Measurements from ENCODE around the gene SCYL3. TPM values are rescaled to one million over a fixed set of nuclear protein-coding genes. Genes with fewer than 3 reads are reported as not detected.
A peak's percentile ranks its signal among the peaks of the same experiment; 100 is the strongest.

Gene SCYL3
- total RNA-seq, 1 donor from 2014 or later, result 10.7 TPM

DNA sequence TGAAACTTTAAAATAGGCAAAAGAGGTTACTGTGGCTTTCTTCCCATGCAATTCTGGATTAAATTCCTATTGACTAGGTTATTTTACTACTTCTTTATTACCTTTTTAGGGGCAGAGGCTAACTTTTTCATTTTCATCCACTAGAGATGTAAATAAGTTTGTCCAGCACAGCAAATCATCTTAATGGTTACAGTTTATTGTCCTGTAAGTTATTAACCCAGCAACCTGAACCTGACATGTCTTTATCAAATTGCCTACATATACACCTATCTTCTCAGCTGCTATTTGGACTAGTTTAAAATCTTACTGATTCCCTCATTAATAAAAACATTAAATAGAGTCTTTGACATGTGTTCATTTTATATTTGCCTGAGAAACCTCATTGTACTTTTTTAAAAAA lies 6.9 kb upstream of the SCYL3 start:
- DNase-seq, result no peak

DNA sequence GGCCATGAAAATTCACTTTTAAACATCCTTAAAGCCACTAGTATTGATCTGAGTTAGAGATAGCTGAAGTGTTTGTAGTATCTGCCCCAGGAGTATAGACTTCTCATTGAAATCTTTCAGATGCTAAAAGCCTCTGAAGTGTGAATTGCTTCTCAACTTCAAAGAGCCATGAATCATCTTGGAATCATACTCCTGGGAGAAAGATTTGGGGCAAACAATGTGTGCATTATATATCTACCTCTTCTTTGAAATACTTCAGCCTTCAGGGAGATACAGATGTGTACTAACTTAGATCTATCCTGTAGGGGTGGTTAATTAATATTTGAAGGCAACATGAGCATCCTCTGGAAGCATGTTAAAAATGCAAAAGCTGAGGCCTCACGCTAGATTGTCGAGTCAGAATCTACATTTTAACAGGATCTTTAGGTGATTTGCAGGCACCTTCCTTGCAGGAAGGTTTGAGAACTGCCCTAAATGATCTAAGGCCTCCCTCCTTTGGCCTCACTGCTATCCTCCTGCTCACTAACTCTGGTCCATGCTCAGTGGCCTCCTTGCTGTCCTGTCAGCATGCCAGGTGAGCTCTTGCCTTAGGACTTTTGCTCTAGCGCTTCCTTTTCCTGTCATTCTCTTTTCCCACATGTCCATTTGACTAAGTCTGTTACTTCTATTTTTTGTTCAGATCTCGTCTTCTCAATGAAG lies 6.0 kb upstream of the SCYL3 start:
- no peak for DNase-seq

DNA sequence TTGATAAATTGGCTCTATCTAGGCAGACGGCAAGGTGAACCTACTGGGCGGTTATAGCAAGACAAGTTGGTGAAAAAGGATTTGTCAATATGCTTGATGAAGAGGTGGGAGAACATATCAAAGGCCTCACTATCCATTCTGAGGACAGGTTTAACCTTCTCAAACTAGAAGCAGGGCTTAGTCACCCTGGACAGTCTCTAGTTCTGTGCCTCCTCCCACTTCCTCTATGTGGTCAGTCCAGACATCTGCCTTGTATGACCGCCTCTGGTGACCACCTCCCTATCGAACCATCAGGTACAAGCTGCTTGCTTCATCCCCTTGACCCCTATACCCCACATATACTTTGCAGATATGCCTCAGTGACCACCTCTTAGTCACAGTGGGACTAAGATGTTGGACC lies 2.3 kb upstream of the SCYL3 start:
- DNase-seq, result no peak

DNA sequence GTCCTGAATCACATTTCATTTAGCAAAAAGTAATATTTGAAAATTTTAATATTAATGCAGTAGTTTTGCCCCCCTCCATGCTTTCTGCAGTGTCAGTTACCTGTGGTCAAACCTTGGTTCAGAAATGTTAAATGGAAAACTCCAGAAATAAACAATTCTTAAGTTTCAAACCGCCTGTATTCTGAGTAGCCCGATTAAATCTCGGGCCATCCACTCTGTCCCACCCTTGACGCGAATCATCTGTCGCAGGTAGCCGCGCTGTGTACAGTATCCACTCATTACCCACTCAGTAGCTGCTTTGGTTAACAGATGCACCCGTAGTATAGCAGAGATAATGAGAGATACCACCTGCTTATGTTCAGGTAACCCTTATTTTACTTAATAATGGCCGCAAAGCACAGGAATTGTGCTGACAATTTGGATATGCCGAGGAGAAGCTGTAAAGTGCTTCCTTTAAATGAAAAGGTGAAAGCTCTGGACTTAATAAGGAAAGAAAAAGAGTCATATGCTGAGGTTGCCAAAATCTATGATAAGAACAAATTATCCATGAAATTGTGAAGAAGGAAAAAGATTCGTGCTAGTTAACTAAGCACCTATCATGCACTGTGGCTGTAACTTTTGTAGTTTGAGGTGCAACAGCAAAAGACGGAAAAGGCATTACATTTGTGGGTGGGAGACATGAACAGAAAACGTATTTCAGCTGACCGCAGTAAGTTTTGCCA lies 889 bp upstream of the SCYL3 start:
- DNase-seq, result no peak

DNA sequence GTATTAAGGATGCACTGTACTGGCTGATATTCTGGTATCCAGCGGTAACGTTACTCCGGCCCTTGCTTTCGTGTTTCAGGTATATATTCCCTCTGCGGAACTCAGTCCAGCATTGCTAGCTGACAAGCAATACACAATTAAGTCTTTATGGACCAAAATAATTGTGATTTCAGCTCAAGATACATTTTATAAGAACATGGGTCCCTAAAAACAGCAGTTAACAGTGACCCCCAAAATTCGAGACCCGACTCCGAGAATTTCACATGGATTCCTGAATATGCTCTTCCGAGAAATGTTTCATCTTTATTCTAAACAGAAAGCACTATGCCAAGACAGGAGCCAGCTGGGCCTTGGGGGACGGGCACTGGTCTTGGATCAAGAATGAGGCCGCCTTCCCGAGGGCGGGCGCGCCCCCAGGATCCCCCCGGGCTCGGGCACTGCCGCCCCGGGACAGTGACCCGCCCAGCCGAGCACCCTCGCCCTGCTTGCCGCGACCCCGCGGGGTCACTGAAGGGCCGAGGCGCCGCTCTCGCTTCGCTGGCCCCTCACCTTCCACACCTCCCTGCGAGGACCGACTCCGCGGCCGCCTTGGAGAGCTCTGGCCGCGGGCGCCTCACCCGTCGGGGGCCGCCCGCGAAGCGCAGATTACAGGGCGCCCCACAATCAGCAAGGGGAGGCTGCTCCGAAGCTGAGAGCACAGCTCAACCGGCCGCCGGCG lies 610 bp downstream of the SCYL3 start:
- DNase-seq, result peak; percentile 72

DNA sequence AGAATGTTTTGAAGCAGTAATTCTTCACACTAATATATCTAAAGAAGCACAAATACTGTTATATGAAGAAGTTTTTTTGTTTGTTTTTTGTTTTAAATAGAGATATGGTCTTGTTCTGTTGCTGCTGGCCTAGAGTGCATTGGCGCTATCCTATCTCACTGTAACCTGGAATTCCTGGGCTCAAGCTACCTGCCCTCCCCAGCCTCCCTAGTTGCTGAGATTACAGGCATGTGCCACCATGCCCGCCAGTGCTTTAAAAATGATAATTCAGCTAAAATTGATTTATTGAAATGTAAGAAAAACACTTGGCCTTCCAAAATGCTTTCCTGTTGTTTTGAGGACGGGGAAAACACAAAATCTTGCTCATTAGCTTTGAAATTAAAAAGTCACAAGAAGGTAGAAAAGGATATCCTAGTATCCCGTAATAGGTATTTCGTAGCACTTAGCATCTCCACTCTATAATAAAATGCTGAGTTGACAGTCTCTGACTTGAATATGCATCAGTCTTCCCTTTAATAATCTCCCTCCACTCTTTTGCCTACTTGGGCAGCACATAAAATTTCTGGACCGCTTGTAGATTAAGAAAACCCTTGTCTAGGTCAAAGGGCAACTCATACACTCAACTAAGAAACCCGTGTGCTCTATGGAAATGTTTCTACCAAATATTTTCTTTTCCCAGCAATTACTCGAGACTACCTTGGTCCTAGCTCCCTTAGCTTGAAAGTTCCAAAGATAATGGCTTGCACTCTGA lies 1.3 kb downstream of the SCYL3 start:
- no peak for DNase-seq

DNA sequence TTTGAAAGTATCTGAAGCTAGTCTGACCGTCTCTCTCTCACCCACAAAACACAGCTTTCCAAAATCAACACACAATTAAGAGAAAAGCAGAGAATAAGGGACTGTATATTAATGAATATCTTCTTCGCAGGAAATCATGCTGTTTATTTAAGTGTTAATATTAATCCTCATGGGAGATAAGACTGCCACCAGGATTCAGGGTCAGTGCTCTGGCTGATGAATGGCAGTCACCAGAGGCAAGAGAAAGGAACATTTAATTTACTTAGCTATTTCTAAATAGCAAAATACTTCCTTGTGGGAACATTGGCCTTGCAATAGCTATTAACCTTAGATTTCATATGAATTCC lies 2.2 kb downstream of the SCYL3 start:
- no peak for DNase-seq

DNA sequence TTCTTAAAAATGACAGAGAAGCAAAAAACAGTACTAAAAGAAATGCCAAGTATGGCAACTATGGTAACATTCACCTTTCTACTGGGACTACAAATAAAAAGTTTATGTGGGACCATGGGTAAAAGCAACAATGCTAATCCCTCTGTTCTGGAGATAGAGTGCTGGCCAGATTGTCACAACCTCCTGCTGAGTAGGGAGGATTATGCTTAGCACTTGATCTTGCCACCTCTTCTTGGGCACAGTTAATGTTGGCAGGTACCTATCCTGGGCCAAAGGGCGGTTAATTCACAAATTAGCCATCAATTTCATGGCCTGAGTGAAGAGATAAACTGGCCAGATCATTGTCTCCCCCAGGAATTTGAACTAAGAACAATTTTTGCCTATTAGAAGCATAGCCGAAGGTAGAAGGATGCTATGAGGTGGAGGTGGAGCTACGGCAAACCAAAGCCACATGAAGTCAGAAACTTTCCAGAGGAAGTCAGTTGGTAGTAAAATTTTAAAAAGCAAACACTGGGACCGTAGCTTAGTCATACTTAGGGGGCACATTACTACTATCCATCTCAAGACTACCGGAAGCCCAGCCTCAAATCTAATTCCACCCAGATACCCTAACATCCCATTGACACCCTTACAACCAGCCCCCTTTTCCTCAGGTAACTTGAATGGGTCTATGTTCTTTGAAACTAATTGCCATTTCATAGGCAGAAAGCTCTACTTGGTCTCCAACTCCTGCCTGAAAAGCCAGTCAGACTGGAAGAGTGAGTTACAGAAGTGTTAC lies 2.7 kb downstream of the SCYL3 start:
- peak; percentile 64 for DNase-seq

DNA sequence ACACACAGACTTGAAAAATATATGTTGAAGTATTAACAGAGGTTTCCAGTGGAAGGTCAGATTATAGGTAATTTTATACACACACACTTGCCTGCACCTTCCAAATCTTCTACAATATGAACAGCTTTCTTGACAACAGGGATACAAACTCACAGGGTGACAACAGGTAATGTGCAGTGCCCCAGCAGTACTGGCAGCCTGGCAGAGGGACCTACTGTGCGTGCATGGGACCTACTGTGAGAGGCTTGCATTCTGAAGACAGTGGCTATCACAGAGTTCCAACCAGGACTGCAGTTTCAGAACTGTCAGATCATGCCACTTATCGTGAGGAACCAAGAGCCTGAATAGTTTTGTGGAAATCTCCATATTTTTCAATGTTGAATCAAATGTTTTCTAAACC lies 3.8 kb downstream of the SCYL3 start:
- DNase-seq, result no peak

DNA sequence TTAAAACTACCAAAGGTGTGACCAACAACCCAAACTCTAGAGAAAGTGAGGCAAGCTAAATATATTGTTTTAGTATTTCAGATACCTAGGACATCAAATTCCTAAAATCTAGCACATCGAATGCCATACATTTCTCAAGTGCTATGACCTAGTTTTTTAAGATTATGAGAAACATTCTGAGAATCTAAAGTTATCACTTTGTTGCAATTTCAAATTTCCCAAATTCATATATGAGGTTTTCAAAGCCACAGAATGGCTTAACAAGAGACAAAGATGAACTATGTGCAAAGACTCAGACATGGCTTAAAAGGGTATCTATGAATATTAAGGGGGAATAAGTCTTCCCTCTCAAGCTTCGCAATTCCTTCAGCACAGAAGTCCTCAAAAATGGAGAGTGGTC lies 6.8 kb downstream of the SCYL3 start:
- no peak for DNase-seq

DNA sequence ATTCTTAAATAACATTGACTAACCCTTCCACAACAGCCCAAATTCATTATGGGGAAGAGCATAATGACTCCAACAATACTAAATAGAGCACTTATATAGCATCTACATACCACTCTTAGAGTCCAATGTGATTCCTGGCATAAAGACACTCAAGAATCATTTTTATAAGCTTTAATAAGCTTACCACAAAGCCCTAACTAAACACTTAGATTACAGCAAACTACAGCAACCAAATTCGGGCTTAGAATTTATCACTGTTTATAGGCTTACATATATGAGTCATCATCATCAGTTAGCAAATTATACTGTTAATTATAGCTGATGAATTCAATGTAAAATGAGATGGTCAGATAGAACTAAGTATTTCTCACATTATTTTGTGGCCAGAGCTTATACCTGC lies 7.3 kb downstream of the SCYL3 start:
- DNase-seq, result no peak

DNA sequence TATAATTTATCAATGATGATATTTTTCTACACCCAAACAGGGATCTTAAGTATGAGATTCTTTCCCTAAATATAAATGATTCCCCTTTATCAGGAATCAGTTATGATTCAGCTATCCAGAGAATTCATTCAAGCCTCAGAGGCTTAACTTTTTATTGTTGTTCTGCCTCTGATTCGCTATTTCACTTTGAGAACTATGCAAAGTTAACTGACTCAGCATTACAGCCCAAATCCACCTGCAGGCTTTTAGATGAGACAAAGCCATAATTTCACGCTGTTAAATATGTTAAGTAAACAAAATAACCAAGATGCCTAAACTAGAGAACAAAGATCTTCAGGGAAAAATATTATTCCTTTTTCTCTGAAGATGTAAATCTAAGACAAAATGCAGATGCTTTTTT lies 8.5 kb downstream of the SCYL3 start:
- no peak for DNase-seq

DNA sequence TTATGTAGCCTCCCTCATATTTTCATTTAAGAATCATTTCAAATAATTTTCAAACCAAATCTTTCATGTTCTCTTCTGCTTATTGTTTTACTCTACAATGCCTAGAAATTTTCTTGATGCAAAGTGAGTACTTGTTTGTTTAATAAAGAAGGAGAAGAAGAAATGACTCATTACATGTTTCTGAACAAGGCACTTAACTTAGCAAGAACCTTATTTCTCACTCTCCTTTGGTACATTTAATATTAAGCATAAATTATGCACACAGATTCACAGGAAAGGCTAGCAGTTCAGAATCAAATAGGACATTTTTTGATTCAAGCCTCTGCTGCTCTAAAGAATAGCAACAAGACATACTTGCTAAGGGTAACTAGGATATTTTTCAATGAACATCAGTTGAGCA lies 9.1 kb downstream of the SCYL3 start:
- DNase-seq, result no peak

DNA sequence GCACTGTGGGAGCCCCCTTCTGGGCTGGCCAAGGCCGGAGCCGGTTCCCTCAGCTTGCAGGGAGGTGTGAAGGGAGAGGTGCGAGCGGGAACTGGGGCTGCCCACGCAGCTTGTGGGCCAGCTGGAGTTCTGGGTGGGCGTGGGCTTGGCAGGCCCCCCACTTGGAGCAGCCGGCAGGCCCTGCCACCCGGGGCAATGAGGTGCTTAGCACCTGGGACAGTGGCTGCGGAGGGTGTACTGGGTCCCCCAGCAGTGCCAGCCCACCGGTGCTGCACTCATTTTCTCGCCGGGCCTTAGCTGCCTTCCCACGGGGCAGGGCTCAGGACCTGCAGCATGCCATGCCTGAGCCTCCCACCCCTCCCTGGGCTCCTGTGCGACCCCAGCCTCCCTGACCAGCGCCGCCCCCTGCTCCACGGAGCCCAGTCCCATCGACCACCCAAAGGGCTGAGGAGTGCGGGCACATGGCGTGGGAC lies 11.6 kb downstream of the SCYL3 start:
- DNase-seq, result no peak

DNA sequence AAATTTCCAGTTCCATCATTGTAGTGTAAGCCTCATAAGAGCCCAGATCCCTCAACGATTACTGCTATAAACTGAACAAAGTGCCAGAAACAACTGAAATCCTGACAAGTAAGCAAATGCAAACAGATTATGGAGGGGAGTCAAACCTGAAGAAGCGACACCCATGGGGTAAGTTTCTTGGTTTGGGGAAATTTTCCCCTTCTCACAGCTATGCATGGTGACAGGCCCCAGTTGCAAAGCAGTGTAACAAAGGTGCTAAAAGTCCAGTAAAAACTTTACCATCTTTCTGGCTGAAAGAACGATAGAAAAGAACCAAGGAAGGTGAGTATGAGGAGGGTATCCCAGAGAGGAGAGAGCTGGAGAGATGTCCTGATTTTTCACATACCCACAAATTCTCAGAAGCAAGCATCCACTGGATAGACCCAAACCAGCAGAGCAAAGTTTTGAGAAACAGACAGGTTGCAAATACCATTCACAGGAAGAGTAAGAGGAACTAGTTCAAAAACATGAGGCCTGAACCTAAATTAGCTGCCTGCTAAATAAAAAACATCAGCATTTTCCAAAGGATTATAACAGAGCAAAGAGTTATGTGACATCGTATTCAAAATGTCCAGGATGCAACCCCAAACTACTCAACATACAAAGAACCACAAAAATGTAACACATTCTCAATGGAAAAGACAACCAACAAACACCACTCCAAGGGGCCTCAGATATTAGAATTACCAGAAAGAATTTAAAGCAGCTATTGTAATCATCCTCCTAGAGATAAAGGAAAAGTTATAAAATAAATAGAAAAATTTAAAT lies 14.5 kb downstream of the SCYL3 start:
- no peak for DNase-seq

DNA sequence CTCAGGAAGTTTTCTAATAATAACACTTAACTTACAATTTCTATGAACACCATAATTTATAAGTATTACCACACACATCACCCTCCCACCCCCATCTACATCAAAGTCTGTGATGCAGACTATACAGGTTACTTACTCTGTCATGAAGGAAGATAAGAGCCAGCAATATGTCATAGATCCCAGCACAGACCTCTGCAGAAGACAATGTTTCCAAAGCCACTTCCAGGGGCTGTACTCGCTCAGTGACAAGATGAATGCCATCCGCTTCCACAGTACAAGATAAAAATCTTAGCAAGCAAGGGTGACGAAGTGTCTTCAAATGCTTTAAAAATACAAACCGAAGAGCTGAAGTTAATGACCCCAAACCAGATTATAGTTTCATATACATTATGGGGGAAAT lies 15.2 kb downstream of the SCYL3 start:
- no peak for DNase-seq

DNA sequence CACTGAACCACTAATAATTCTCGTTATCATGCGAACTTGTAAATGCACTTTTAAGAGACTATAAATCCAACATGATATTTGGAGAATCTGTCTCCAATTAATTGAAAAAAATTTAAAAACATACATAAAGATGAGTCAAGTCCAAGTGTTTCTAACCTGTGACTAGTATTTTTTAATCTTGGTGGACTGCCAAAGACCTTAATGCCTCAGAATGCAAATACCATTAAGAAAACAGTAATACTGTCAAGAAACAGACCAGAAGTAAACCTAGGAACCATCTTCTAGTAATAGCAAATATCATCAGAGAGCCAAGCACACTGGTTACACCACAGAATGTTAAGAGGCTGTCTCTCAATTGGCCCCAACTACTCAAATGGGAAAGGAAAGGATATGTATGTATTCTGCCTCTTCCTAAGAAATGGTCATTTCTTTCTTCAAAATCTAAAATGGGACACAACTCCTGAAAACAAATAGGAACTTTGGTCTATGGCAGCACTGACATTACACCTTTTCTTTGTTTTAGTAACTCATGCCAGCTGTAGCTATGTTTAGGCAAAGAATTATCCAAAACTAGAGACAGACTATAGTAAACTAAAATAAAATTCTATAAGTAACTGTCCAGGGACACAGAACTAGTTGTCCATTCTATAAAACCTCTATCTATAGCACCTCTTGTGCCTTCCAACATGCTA lies 15.8 kb downstream of the SCYL3 start:
- no peak for DNase-seq

DNA sequence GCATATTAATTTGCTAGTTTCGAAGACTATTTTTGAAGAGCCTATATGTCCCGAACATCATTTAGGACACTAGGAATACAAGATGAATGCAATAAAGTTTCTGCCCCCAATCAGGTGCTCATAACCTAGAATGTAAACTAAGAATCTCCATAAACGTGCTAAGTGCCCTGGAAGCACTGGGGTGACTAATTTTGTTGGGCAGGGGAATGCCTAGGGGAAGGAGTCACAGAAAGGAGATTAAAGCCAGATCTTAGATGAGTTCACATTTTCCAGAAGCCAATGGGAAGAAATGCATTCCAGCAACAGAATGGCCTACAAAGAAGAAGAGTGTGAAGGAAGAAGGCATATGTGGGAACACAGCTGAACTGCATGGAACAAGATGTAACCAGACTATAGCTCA lies 19.5 kb downstream of the SCYL3 start:
- DNase-seq, result no peak

DNA sequence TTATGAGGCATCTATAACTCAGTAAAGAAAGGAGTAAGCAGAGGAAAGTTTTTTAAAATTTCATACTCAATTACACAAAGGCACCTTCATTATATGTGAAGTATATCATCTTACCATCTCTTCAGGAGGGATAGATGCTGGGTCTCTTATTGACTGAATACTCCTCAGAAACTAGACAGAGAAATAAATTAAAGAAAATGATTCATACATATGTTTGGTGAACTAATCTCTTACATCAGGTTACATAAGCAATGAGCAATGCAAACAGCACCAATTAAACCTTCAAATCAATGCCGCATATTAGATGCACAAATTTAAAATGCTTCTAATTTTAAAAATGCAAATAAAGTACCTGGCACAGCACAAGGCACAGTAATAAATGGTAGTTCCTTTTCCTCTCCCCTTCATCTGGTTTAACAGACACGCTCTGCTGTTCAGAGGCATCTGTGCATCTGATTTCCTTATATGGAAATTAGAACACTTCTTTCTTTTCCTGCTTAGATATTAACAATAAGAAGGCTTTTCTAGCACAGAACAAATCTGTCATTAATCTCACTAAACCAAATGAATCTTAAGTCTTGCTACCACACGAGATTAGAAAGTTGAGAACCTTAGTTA lies 20.0 kb downstream of the SCYL3 start:
- no peak for DNase-seq

DNA sequence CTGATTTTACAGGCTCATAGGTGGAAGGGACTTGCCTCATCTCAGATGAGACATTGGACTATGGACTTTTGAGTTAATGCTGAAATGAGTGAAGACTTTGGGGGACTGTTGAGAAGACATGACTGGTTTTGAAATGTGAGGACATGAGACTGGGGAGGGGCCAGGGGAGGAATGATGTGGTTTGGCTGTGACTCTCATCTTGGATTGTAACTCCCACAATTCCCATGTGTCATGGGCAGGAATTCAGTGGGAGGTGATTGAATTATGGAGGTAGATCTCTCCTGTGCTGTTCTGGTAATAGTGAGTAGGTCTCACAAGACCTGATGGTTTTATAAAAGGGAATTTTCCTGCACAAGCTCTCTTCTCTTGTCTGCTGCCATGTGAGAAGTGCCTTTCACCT lies 20.8 kb downstream of the SCYL3 start:
- no peak for DNase-seq

Data from tongue (tissue), 2 donors.